Measurements from ENCODE around the gene SLC1A1.
"Not testable (repeated sequence)": the region's sequence is repeated elsewhere in the genome, so short reads cannot be mapped to it uniquely, and the experiment has no call there.

Gene SLC1A1

GRCh38 chr9:4507306-4508130, 17.2 kb downstream of the SLC1A1 start:
- DNase-seq = no peak

GRCh38 chr9:4508246-4508906, 18.1 kb downstream of the SLC1A1 start:
- no peak for DNase-seq

DNA sequence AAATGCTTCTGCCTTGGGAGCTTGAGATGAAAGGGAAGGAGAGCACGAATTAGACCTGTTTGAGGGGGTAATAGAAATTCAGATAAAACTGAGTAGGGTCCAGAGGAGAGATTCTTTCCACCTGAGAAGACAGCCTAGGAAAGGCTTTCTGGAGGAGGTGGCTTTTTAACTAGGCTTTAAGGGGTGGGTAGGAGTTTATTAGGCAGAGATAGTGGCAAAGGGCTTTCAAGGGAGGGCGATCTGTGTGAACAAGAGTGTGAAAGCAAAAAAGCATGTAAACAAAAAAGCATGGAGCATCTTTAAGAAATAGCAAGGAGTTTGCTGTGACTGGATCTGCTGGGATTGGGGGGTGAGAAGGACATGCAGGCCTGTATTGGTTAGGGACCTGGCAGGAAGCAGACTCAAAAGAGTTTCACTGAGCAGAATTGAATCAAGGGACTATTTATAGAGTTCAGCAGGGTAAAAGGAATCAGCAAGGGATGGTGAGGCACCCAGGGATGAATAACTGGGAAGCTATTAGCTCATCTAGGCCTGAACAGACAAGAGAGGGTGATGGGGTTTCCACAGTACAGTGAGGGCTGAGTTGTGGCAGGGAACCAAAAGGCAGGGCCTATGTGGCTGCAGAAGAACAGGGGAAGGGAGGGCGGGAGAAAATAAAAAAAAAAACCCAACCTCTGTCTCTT, 18.8 kb downstream of the SLC1A1 start:
- DNase-seq = no peak

- DNase-seq = no peak
These were observed 19.3 kb downstream of the SLC1A1 start for GRCh38 chr9:4509590-4509984.

GRCh38 chr9:4510546-4511322, 20.5 kb downstream of the SLC1A1 start:
- DNase-seq = no peak

- no peak for DNase-seq
These were observed 24.2 kb downstream of the SLC1A1 start for GRCh38 chr9:4514252-4515128.

GRCh38 chr9:4515958-4516375, 25.7 kb downstream of the SLC1A1 start:
- DNase-seq = no peak

GRCh38 chr9:4517274-4517673, 27.0 kb downstream of the SLC1A1 start:
- no peak for DNase-seq

DNA sequence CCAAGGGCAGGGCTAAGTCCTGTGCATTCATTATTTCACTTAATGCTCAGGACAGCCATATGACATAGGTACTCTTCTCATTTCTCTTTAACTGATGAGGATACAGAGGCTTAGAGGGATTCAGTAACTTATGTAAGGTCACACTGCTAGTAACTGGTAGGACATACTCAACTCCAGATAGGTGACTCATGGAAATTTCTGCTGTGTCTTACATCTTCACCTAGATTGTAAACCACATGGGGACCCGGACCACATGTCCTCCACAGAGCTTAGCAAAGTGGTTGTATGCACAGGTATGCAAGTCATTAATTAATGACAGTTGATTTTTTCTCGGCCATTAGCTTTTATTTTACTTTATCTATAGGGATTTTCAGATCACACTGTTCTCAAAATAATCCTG, 29.3 kb downstream of the SLC1A1 start:
- DNase-seq = no peak

- no peak for DNase-seq
These were observed 29.8 kb downstream of the SLC1A1 start for GRCh38 chr9:4520055-4520454.

- no peak for DNase-seq
These were observed 40.1 kb downstream of the SLC1A1 start for GRCh38 chr9:4530375-4530774.

DNA sequence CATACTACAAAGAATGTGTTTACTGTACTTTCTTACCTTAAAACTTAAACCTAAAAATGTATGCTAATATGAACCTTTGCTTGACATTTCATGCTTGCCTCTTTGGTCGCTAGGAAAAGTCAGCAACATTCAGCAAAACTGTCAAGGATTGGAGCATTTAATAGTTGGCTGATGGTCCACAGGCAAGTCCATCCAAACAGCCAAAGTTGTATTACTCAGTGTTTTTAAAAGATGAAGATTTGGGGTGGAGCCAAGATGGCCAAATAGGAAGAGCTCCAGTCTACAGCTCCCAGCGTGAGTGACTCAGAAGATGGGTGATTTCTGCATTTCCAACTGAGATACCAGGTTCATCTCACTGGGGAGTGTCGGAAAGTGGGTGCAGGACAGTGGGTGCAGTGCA, 40.6 kb downstream of the SLC1A1 start:
- DNase-seq = not testable (repeated sequence)

DNA sequence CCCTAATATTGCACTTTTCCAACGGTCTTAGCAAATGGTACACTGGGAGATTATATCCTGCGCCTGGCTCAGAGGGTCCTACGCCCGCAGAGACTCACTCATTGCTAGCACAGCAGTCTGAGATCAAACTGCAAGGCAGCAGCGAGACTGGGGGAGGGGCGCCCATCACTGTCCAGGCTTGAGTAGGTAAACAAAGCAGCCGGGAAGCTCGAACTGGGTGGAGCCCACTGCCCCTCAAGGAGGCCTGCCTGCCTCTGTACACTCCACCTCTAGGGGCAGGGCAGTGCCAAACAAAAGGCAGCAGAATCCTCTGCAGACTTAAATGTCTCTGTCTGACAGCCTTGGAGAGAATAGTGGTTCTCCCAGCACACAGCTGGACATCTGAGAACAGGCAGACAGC, 41.1 kb downstream of the SLC1A1 start:
- not testable (repeated sequence) for DNase-seq

- DNase-seq = not testable (repeated sequence)
These were observed 43.6 kb downstream of the SLC1A1 start for GRCh38 chr9:4533881-4534280.

DNA sequence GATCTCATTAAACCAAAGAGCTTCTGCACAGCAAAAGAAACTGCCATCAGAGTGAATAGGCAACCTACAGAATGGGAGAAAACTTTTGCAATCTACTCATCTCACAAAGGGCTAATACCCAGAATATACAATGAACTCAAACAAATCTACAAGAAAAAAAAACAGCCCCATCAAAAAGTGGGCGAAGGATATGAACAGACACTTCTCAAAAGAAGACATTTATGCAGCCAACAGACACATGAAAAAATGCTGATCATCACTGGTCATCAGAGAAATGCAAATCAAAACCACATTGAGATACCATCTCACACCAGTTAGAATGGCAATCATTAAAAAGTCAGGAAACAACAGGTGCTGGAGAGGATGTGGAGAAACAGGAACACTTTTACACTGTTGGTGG, 45.9 kb downstream of the SLC1A1 start:
- DNase-seq = not testable (repeated sequence)

DNA sequence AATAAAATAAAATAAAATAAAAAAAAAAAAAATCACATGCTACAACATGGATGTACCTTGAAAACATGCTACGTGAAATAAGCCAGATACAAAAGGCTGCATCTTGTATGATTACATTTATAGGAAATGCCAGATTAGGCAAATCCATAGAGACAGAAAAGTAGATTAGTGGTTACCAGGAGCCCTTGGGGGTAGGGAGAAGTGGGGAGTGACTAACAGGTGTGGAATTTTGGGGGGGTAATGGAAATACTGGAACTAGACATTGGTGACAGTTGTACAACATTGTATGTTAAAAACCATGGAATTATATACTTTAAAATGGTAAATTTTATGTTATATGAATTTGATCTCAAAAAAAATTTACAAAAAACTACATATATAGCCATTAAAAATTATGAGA, 47.3 kb downstream of the SLC1A1 start:
- no peak for DNase-seq

- DNase-seq = no peak
These were observed 47.8 kb downstream of the SLC1A1 start for GRCh38 chr9:4538107-4538506.

- DNase-seq = no peak
These were observed 48.4 kb downstream of the SLC1A1 start for GRCh38 chr9:4538621-4539020.

- DNase-seq = no peak
These were observed 50.2 kb downstream of the SLC1A1 start for GRCh38 chr9:4540425-4540824.

- no peak for DNase-seq
These were observed 51.0 kb downstream of the SLC1A1 start for GRCh38 chr9:4541281-4541680.

GRCh38 chr9:4541856-4542255, 51.6 kb downstream of the SLC1A1 start:
- DNase-seq = no peak

DNA sequence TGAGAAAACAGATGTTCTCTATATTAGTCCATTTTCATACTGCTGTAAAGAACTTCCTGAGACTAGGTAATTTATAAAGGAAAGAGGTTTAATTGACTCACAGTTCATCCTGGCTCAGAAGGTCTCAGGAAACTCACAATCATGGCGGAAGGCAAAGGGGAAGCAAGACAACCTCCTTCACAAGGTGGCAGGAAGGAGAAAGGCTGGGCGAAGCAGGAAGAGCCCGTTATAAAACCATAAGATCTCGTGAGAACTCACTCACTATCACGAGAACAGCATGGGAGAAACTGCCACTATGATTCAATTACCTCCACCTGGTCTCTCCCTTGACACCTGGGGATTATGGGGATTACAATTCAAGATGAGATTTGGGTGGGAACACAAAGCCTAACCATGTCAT, 54.4 kb downstream of the SLC1A1 start:
- DNase-seq = not testable (repeated sequence)

Measured in NCI-H1092 treated with DMSO at 0.1 percent for 48 hours (cell line).